Keratinocyte (primary cell): ENCODE measurements around the gene MLXIP.

ENCODE experiments used
- CTCF ChIP-seq, 3 experiments: IDR thresholded peaks in 1 of 3; conservative IDR thresholded peaks in 1 of 3; optimal IDR thresholded peaks in 1 of 3; 2 replicates in 2 of 3; 3 replicates in 1 of 3; pipeline versions ENCODE3 to v1.5.1; 2011; ENCODE audit warnings: low read length in 3 of 3, mild to moderate bottlenecking in 3 of 3, moderate library complexity in 2 of 3, control low read depth in 1 of 3, inconsistent platforms in 1 of 3; ENCODE audit not compliant: insufficient read depth in 2 of 3; ENCODE audit errors: extremely low read depth in 1 of 3
- EZH2 ChIP-seq: IDR thresholded peaks from one replicate; pipeline ENCODE4 v1.6.1; 2012; ENCODE audit warnings: inconsistent platforms, mild to moderate bottlenecking, low read length, moderate library complexity

- TF ChIP-seq CTCF (optimal IDR thresholded peaks at IDR 0.05 in 1 of 3, IDR thresholded peaks at IDR 0.05 in 1 of 3, conservative IDR thresholded peaks at IDR 0.05 in 1 of 3; ENCODE audit: extremely low read depth in 1 of 3, insufficient read depth in 2 of 3, low read length in 3 of 3) (no peak), EZH2 (no peak)
Measured at GRCh38 chr12:122042910-122043309, 35.6 kb upstream of the MLXIP start.
